IgD-negative memory B cell (primary cell): Measurements from ENCODE around the gene ATP11A. TPM values are rescaled to one million over a fixed set of nuclear protein-coding genes. Genes with fewer than 3 reads are reported as not detected.
"Not testable (repeated sequence)": the region's sequence is repeated elsewhere in the genome, so short reads cannot be mapped to it uniquely, and the experiment has no call there.

Experiments used
- H3K27ac Mint-ChIP-seq, 3 donors: one replicate each; pipeline ENCODE4 v1.8.0; 2020 to 2022; ENCODE audit warnings: mild to moderate bottlenecking in 3 of 3, mixed read lengths in 3 of 3, moderate library complexity in 1 of 3
- H3K27me3 Mint-ChIP-seq: one replicate; pipeline ENCODE4 v1.8.0; 2021; ENCODE audit warnings: mixed read lengths
- H3K36me3 Mint-ChIP-seq: one replicate; pipeline ENCODE4 v1.8.0; 2020; ENCODE audit warnings: mild to moderate bottlenecking, mixed read lengths
- H3K4me1 Mint-ChIP-seq, 3 donors: one replicate each; pipeline ENCODE4 v1.8.0; 2020 to 2022; ENCODE audit warnings: mixed read lengths in 3 of 3, mild to moderate bottlenecking in 1 of 3
- H3K4me3 Mint-ChIP-seq, 4 donors: one replicate each; pipeline ENCODE4 v1.8.0; 2020 to 2022; ENCODE audit warnings: mild to moderate bottlenecking in 4 of 4, mixed read lengths in 4 of 4, moderate library complexity in 3 of 4
- H3K9me3 Mint-ChIP-seq, 3 donors: one replicate each; pipeline ENCODE4 v1.8.0; 2020 to 2021; ENCODE audit warnings: mixed read lengths in 3 of 3, mild to moderate bottlenecking in 1 of 3
- polyA plus RNA-seq: library from polyadenylated mRNA; unstranded; fragments of 300-500 nt; fragmentation: Illumina TruSeq; gene quantifications from one replicate; pipeline ENCODE4 v1.2.3, GENCODE V29; 2021

The ATP11A gene
- polyA plus RNA-seq, 1 donor from 2014 or later = 2.9 TPM

- H3K27ac Mint-ChIP-seq = no peak overlapping the region
- peak overlapping the region in 1 of 4 donors; percentile 37 for H3K4me3 Mint-ChIP-seq
- H3K27me3 Mint-ChIP-seq = no peaks in the 10 kb centered on the region
- peaks cover 5 to 8% (median 6%) of the 10 kb centered on the region in 3 donors for H3K4me1 Mint-ChIP-seq
- peaks cover 0 to 1% (median 0%) of the 10 kb centered on the region in 3 donors for H3K9me3 Mint-ChIP-seq
- no peaks in the 10 kb centered on the region for H3K36me3 Mint-ChIP-seq
These were observed 179.6 kb downstream of the ATP11A start for GRCh38 chr13:112869202-112870050.

GRCh38 chr13:112870051-112870331 lies 180.2 kb downstream of the ATP11A start:
- H3K36me3 Mint-ChIP-seq = no peaks in the 10 kb centered on the region
- H3K4me1 Mint-ChIP-seq = peaks cover 5 to 8% (median 6%) of the 10 kb centered on the region in 3 donors
- H3K9me3 Mint-ChIP-seq = peaks cover 0 to 1% (median 0%) of the 10 kb centered on the region in 3 donors
- no peak overlapping the region for H3K27ac Mint-ChIP-seq
- H3K27me3 Mint-ChIP-seq = no peaks in the 10 kb centered on the region
- no peak overlapping the region for H3K4me3 Mint-ChIP-seq

- Mint-ChIP-seq H3K4me1 (peaks cover 5 to 11% (median 8%) of the 10 kb centered on the region in 3 donors), H3K4me3 (no peak overlapping the region), H3K36me3 (no peaks in the 10 kb centered on the region), H3K27ac (peak overlapping the region in 2 of 3 donors; percentile 16 to 23), H3K9me3 (peaks cover 0 to 1% (median 0%) of the 10 kb centered on the region in 3 donors), H3K27me3 (no peaks in the 10 kb centered on the region)
These were observed 181.0 kb downstream of the ATP11A start for GRCh38 chr13:112870737-112871287.

GRCh38 chr13:112871742-112872141 lies 181.9 kb downstream of the ATP11A start:
- Mint-ChIP-seq H3K27ac (peak overlapping the region in 2 of 3 donors; percentile 16 to 46), H3K27me3 (no peaks in the 10 kb centered on the region), H3K9me3 (no peaks in the 10 kb centered on the region), H3K36me3 (no peaks in the 10 kb centered on the region), H3K4me1 (peaks cover 5 to 11% (median 8%) of the 10 kb centered on the region in 3 donors), H3K4me3 (no peak overlapping the region)

GRCh38 chr13:112872657-112873631 lies 183.1 kb downstream of the ATP11A start:
- peak overlapping the region; percentile 78 to 93 (median 92) for H3K27ac Mint-ChIP-seq
- peaks cover 6 to 11% (median 8%) of the 10 kb centered on the region in 3 donors for H3K4me1 Mint-ChIP-seq
- H3K9me3 Mint-ChIP-seq, H3K27me3 Mint-ChIP-seq, H3K36me3 Mint-ChIP-seq: not testable (repeated sequence)
- H3K4me3 Mint-ChIP-seq = peak overlapping the region; percentile 73 to 82 (median 79)

GRCh38 chr13:112873851-112874750 lies 184.3 kb downstream of the ATP11A start:
- peak overlapping the region; percentile 78 to 93 (median 92) for H3K27ac Mint-ChIP-seq
- peaks cover 4% of the 10 kb centered on the region for H3K36me3 Mint-ChIP-seq
- H3K9me3 Mint-ChIP-seq = no peaks in the 10 kb centered on the region
- no peaks in the 10 kb centered on the region for H3K27me3 Mint-ChIP-seq
- H3K4me1 Mint-ChIP-seq = peaks cover 6 to 11% (median 8%) of the 10 kb centered on the region in 3 donors
- H3K4me3 Mint-ChIP-seq = peak overlapping the region; percentile 72 to 82 (median 75)

- Mint-ChIP-seq H3K36me3 (peaks cover 4% of the 10 kb centered on the region), H3K27ac (peak overlapping the region in 1 of 3 donors; percentile 18), H3K9me3 (no peaks in the 10 kb centered on the region), H3K27me3 (no peaks in the 10 kb centered on the region), H3K4me3 (peak overlapping the region in 1 of 4 donors; percentile 55), H3K4me1 (peaks cover 6 to 11% (median 8%) of the 10 kb centered on the region in 3 donors)
These were observed 185.0 kb downstream of the ATP11A start for GRCh38 chr13:112874751-112875300.

GRCh38 chr13:112875627-112876026 lies 185.8 kb downstream of the ATP11A start:
- Mint-ChIP-seq H3K4me3 (peak overlapping the region in 1 of 4 donors; percentile 78), H3K4me1 (peaks cover 6 to 11% (median 8%) of the 10 kb centered on the region in 3 donors), H3K36me3 (peaks cover 4% of the 10 kb centered on the region), H3K9me3 (no peaks in the 10 kb centered on the region), H3K27me3 (no peaks in the 10 kb centered on the region), H3K27ac (peak overlapping the region in 1 of 3 donors; percentile 50)

- no peaks in the 10 kb centered on the region for H3K9me3 Mint-ChIP-seq
- H3K27me3 Mint-ChIP-seq = no peaks in the 10 kb centered on the region
- no peak overlapping the region for H3K4me3 Mint-ChIP-seq
- peaks cover 6 to 11% (median 6%) of the 10 kb centered on the region in 3 donors for H3K4me1 Mint-ChIP-seq
- H3K27ac Mint-ChIP-seq = no peak overlapping the region
- peaks cover 4% of the 10 kb centered on the region for H3K36me3 Mint-ChIP-seq
These were observed 186.6 kb downstream of the ATP11A start for GRCh38 chr13:112876305-112877000.

- Mint-ChIP-seq H3K9me3 (no peaks in the 10 kb centered on the region), H3K27ac (no peak overlapping the region), H3K27me3 (no peaks in the 10 kb centered on the region), H3K4me3 (no peak overlapping the region), H3K36me3 (peaks cover 4% of the 10 kb centered on the region), H3K4me1 (peaks cover 6 to 11% (median 6%) of the 10 kb centered on the region in 3 donors)
These were observed 187.2 kb downstream of the ATP11A start for GRCh38 chr13:112877066-112877465.

GRCh38 chr13:112877539-112877938 lies 187.7 kb downstream of the ATP11A start:
- peaks cover 4% of the 10 kb centered on the region for H3K36me3 Mint-ChIP-seq
- no peak overlapping the region for H3K4me3 Mint-ChIP-seq
- H3K27me3 Mint-ChIP-seq = no peaks in the 10 kb centered on the region
- H3K9me3 Mint-ChIP-seq = no peaks in the 10 kb centered on the region
- H3K27ac Mint-ChIP-seq = no peak overlapping the region
- H3K4me1 Mint-ChIP-seq = peaks cover 4 to 11% (median 6%) of the 10 kb centered on the region in 3 donors

GRCh38 chr13:112877976-112878955 lies 188.4 kb downstream of the ATP11A start:
- H3K27me3 Mint-ChIP-seq = no peaks in the 10 kb centered on the region
- peak overlapping the region; percentile 5 to 71 (median 68) for H3K27ac Mint-ChIP-seq
- peaks cover 1 to 11% (median 5%) of the 10 kb centered on the region in 3 donors for H3K4me1 Mint-ChIP-seq
- H3K9me3 Mint-ChIP-seq = no peaks in the 10 kb centered on the region
- H3K36me3 Mint-ChIP-seq = peaks cover 4% of the 10 kb centered on the region
- no peak overlapping the region for H3K4me3 Mint-ChIP-seq
